ENCODE results near the gene ARMC7.

ARMC7 gene

DNA sequence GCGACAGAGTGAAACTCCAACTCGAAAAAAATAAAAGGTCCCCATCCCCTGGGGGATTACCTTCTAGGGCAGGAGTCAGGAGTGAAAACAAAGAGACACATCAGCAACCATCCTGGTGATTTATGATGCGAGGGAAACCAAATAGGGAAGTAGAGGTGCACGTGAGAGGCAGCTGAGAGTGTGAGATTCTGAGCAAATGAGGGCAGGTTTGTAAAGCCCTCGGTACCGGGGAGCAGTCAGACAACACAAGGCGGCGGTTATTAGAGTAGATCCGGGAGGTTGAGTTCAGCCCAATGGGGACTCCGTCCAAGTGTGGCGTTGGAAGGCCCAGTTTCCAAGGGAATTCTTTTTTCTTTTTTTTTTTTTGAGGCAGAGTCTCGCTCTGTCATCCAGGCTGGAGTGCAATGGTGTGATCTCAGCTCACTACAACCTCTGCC, 7.4 kb upstream of the ARMC7 start:
- TF ChIP-seq POLR2AphosphoS5 (IDR thresholded peaks at IDR 0.05; ENCODE audit: low read depth, low read length), result no peak
- no peak for TF ChIP-seq FOXP2 (optimal IDR thresholded peaks at IDR 0.05; ENCODE audit: borderline replicate concordance, extremely low read depth, extremely low read length, insufficient read depth)
- TF ChIP-seq SIN3A (IDR thresholded peaks at IDR 0.05; ENCODE audit: borderline replicate concordance, insufficient read depth, low read length), result no peak
- TF ChIP-seq, protein P1, sequence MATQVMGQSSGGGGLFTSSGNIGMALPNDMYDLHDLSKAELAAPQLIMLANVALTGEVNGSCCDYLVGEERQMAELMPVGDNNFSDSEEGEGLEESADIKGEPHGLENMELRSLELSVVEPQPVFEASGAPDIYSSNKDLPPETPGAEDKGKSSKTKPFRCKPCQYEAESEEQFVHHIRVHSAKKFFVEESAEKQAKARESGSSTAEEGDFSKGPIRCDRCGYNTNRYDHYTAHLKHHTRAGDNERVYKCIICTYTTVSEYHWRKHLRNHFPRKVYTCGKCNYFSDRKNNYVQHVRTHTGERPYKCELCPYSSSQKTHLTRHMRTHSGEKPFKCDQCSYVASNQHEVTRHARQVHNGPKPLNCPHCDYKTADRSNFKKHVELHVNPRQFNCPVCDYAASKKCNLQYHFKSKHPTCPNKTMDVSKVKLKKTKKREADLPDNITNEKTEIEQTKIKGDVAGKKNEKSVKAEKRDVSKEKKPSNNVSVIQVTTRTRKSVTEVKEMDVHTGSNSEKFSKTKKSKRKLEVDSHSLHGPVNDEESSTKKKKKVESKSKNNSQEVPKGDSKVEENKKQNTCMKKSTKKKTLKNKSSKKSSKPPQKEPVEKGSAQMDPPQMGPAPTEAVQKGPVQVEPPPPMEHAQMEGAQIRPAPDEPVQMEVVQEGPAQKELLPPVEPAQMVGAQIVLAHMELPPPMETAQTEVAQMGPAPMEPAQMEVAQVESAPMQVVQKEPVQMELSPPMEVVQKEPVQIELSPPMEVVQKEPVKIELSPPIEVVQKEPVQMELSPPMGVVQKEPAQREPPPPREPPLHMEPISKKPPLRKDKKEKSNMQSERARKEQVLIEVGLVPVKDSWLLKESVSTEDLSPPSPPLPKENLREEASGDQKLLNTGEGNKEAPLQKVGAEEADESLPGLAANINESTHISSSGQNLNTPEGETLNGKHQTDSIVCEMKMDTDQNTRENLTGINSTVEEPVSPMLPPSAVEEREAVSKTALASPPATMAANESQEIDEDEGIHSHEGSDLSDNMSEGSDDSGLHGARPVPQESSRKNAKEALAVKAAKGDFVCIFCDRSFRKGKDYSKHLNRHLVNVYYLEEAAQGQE (IDR thresholded peaks at IDR 0.05; ENCODE audit: insufficient read depth in 1 of 2, low read depth in 2 of 2, low read length in 2 of 2), result no peak
- TF ChIP-seq TAF1 (IDR thresholded peaks at IDR 0.05; ENCODE audit: borderline replicate concordance, insufficient read depth, low read length), result no peak

DNA sequence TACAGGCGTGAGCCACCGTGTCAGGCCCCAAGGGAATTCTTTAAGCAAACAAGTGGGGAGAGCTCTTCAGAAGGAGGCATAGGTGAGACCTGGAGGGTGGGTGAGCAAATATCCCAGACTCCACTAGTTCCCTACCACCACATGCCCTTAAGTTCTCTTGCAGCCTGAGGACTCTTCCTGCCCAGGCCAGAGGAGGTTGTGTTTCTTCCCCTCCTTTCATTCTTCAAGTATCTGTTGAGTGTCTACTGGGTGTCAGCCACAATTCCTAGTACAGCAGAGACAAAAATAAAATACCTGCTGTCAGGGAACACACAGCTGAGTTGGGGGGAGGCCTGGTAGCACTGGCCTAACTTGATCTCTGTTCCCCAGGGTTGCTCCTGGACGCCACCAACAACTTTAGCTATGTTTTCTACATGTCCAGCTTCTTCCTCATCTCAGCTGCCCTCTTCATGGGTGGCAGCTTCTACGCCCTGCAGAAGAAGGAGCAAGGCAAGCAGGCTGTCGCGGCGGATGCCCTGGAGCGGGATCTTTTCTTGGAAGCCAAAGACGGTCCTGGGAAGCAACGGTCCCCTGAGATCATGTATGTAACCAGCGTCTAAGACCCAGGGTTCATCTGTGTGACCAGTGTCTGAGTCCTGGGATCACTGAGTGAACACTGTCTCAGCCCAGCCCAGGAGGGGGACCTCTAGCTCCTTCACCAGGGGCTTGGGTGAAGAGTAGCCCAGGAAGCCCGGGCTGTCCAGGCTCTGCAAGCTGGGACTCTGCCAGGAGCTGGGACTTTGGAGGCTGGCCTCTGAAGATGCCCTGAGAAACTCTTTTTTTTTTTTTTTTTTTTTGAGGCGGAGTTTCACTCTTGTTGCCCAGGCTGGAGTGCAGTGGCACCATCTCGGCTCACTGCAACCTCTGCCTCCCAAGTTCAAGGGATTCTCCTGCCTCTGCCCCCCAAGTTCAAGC, 5.9 kb upstream of the ARMC7 start:
- TF ChIP-seq POLR2AphosphoS5 (IDR thresholded peaks at IDR 0.05; ENCODE audit: low read depth, low read length) (no peak), SIN3A (IDR thresholded peaks at IDR 0.05; ENCODE audit: borderline replicate concordance, insufficient read depth, low read length) (no peak), FOXP2 (optimal IDR thresholded peaks at IDR 0.05; ENCODE audit: borderline replicate concordance, extremely low read depth, extremely low read length, insufficient read depth) (no peak), TAF1 (IDR thresholded peaks at IDR 0.05; ENCODE audit: borderline replicate concordance, insufficient read depth, low read length) (no peak)
- TF ChIP-seq, protein P1 (IDR thresholded peaks at IDR 0.05; ENCODE audit: insufficient read depth in 1 of 2, low read depth in 2 of 2, low read length in 2 of 2), result no peak

DNA sequence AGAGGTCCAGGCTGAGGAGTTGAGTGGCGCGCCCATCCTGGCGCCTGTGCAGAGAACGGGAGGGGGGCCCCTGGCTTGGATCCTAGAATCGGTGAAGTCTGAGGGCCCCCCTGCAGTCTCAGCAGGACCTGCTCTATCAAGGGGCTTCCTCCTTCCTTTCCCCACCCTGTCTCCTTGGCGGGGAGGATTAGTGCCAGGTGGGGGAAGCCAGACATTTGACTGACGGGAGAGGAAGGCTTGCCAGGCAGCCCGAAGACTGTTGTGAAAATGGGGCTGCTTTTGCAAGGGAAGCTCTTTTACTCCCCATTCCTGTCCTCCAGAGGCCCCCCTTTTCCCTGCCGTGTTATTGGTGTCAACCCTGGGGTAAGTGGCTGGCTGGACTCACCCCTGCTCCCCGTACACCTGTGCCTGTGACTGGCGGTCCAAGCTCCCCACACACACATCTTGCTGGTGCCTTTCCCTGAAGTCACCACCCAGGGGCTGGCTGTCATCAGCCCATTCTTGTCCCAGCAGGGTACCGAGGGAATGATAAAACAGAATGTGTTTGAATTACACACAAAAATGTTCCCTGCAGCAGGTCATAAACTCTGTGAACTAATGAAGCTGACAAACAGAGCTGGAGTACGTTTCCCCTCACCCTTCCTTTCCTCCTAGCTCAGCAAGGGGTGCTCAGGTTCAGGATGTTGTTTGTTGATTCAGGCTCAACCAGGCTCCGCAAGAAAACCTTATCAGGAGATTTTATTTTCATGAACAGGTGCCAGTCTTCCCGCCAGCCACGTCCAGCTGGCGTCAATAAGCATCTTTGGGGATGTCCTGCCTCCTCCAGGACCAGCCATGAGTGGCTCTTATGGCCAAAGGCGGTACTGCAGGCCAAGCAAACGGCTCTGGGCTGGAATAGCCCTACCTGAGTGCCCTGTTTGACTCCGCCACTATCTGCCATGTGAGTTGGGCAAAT, 4.4 kb upstream of the ARMC7 start:
- TF ChIP-seq TAF1 (IDR thresholded peaks at IDR 0.05; ENCODE audit: borderline replicate concordance, insufficient read depth, low read length) (no peak), SIN3A (IDR thresholded peaks at IDR 0.05; ENCODE audit: borderline replicate concordance, insufficient read depth, low read length) (no peak), FOXP2 (optimal IDR thresholded peaks at IDR 0.05; ENCODE audit: borderline replicate concordance, extremely low read depth, extremely low read length, insufficient read depth) (no peak), POLR2AphosphoS5 (IDR thresholded peaks at IDR 0.05; ENCODE audit: low read depth, low read length) (no peak)
- TF ChIP-seq, protein P1 (IDR thresholded peaks at IDR 0.05; ENCODE audit: insufficient read depth in 1 of 2, low read depth in 2 of 2, low read length in 2 of 2), result no peak

DNA sequence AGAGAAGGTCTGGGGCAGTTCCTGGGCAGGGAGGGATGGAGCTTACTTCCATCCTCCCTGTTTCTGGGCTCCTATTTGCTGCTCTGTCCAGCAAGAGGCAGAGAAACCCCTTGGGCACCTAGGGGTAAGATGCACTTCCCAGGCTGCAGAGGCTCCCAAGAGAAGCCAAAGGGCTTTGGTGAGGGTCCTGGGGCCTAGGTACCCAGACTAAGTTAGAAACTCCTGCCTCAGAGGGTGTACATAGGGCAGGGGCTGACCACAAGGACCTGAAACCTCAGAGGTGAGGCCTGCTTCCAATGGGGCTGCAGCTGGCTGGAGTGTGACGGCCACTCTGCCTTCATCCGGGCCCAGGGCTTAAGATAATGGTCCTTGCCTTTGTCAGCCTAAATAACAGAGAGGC, 1.6 kb upstream of the ARMC7 start:
- TF ChIP-seq SIN3A (IDR thresholded peaks at IDR 0.05; ENCODE audit: borderline replicate concordance, insufficient read depth, low read length) (no peak), POLR2AphosphoS5 (IDR thresholded peaks at IDR 0.05; ENCODE audit: low read depth, low read length) (no peak), FOXP2 (optimal IDR thresholded peaks at IDR 0.05; ENCODE audit: borderline replicate concordance, extremely low read depth, extremely low read length, insufficient read depth) (no peak), TAF1 (IDR thresholded peaks at IDR 0.05; ENCODE audit: borderline replicate concordance, insufficient read depth, low read length) (no peak)
- TF ChIP-seq, protein P1 (IDR thresholded peaks at IDR 0.05; ENCODE audit: insufficient read depth in 1 of 2, low read depth in 2 of 2, low read length in 2 of 2), result no peak
